ENCODE measurements around the gene ABCC8.
A peak's percentile ranks its signal among the peaks of the same experiment; 100 is the strongest.

ABCC8 gene

GRCh38 chr11:17479284-17480214, 2.9 kb upstream of the ABCC8 start:
- H3K9me3 ChIP-seq (ENCODE audit: control insufficient read depth, insufficient read depth, low read length) = no peaks in the 10 kb centered on the region
- H3K27me3 ChIP-seq (ENCODE audit: control insufficient read depth, insufficient read depth, low read length) = peaks cover 43% of the 10 kb centered on the region
- no peak overlapping the region for H3K4me3 ChIP-seq (ENCODE audit: low read depth, low read length)
- H3K36me3 ChIP-seq (ENCODE audit: control insufficient read depth, insufficient read depth, low read length) = no peaks in the 10 kb centered on the region
- no peak overlapping the region for H3K9ac ChIP-seq (ENCODE audit: low read depth, low read length)
- H3K4me1 ChIP-seq (ENCODE audit: control insufficient read depth, insufficient read depth, low read length) = peaks cover 2% of the 10 kb centered on the region

GRCh38 chr11:17478070-17478469, 1.4 kb upstream of the ABCC8 start:
- no peaks in the 10 kb centered on the region for H3K36me3 ChIP-seq (ENCODE audit: control insufficient read depth, insufficient read depth, low read length)
- no peak overlapping the region for H3K9ac ChIP-seq (ENCODE audit: low read depth, low read length)
- peaks cover 54% of the 10 kb centered on the region for H3K27me3 ChIP-seq (ENCODE audit: control insufficient read depth, insufficient read depth, low read length)
- H3K4me3 ChIP-seq (ENCODE audit: low read depth, low read length) = no peak overlapping the region
- no peaks in the 10 kb centered on the region for H3K9me3 ChIP-seq (ENCODE audit: control insufficient read depth, insufficient read depth, low read length)
- peaks cover 4% of the 10 kb centered on the region for H3K4me1 ChIP-seq (ENCODE audit: control insufficient read depth, insufficient read depth, low read length)

- Histone ChIP-seq H3K27me3 (ENCODE audit: control insufficient read depth, insufficient read depth, low read length) (peaks cover 54% of the 10 kb centered on the region), H3K9ac (ENCODE audit: low read depth, low read length) (no peak overlapping the region), H3K4me3 (ENCODE audit: low read depth, low read length) (peak overlapping the region; percentile 45)
Measured at GRCh38 chr11:17477361-17477760, 716 bp upstream of the ABCC8 start.

GRCh38 chr11:17477084-17477333, 364 bp upstream of the ABCC8 start:
- peak overlapping the region; percentile 45 for H3K4me3 ChIP-seq (ENCODE audit: low read depth, low read length)
- no peaks in the 10 kb centered on the region for H3K36me3 ChIP-seq (ENCODE audit: control insufficient read depth, insufficient read depth, low read length)
- no peak overlapping the region for H3K9ac ChIP-seq (ENCODE audit: low read depth, low read length)
- peaks cover 4% of the 10 kb centered on the region for H3K4me1 ChIP-seq (ENCODE audit: control insufficient read depth, insufficient read depth, low read length)
- no peaks in the 10 kb centered on the region for H3K9me3 ChIP-seq (ENCODE audit: control insufficient read depth, insufficient read depth, low read length)
- H3K27me3 ChIP-seq (ENCODE audit: control insufficient read depth, insufficient read depth, low read length) = peaks cover 54% of the 10 kb centered on the region

More at GRCh38 chr11:17477361-17477760, 716 bp upstream of the ABCC8 start:
- H3K36me3 ChIP-seq (ENCODE audit: control insufficient read depth, insufficient read depth, low read length) = no peaks in the 10 kb centered on the region
- peaks cover 4% of the 10 kb centered on the region for H3K4me1 ChIP-seq (ENCODE audit: control insufficient read depth, insufficient read depth, low read length)
- no peaks in the 10 kb centered on the region for H3K9me3 ChIP-seq (ENCODE audit: control insufficient read depth, insufficient read depth, low read length)

- H3K27me3 ChIP-seq (ENCODE audit: control insufficient read depth, insufficient read depth, low read length) = peaks cover 54% of the 10 kb centered on the region
- H3K9me3 ChIP-seq (ENCODE audit: control insufficient read depth, insufficient read depth, low read length) = no peaks in the 10 kb centered on the region
- H3K4me1 ChIP-seq (ENCODE audit: control insufficient read depth, insufficient read depth, low read length) = peaks cover 4% of the 10 kb centered on the region
- no peak overlapping the region for H3K9ac ChIP-seq (ENCODE audit: low read depth, low read length)
- H3K4me3 ChIP-seq (ENCODE audit: low read depth, low read length) = peak overlapping the region; percentile 90
- H3K36me3 ChIP-seq (ENCODE audit: control insufficient read depth, insufficient read depth, low read length) = no peaks in the 10 kb centered on the region
Measured at GRCh38 chr11:17475666-17476316, 854 bp downstream of the ABCC8 start.

- Histone ChIP-seq H3K4me1 (ENCODE audit: control insufficient read depth, insufficient read depth, low read length) (peaks cover 2% of the 10 kb centered on the region), H3K9ac (ENCODE audit: low read depth, low read length) (no peak overlapping the region), H3K9me3 (ENCODE audit: control insufficient read depth, insufficient read depth, low read length) (no peaks in the 10 kb centered on the region), H3K4me3 (ENCODE audit: low read depth, low read length) (no peak overlapping the region), H3K27me3 (ENCODE audit: control insufficient read depth, insufficient read depth, low read length) (peaks cover 42% of the 10 kb centered on the region), H3K36me3 (ENCODE audit: control insufficient read depth, insufficient read depth, low read length) (no peaks in the 10 kb centered on the region)
Measured at GRCh38 chr11:17473071-17473744, 3.4 kb downstream of the ABCC8 start.

- no peaks in the 10 kb centered on the region for H3K36me3 ChIP-seq (ENCODE audit: control insufficient read depth, insufficient read depth, low read length)
- H3K4me1 ChIP-seq (ENCODE audit: control insufficient read depth, insufficient read depth, low read length) = peaks cover 2% of the 10 kb centered on the region
- no peak overlapping the region for H3K9ac ChIP-seq (ENCODE audit: low read depth, low read length)
- peaks cover 34% of the 10 kb centered on the region for H3K27me3 ChIP-seq (ENCODE audit: control insufficient read depth, insufficient read depth, low read length)
- no peaks in the 10 kb centered on the region for H3K9me3 ChIP-seq (ENCODE audit: control insufficient read depth, insufficient read depth, low read length)
- H3K4me3 ChIP-seq (ENCODE audit: low read depth, low read length) = no peak overlapping the region
Measured at GRCh38 chr11:17472467-17472866, 4.2 kb downstream of the ABCC8 start.

GRCh38 chr11:17471501-17471900, 5.1 kb downstream of the ABCC8 start:
- H3K9me3 ChIP-seq (ENCODE audit: control insufficient read depth, insufficient read depth, low read length) = no peaks in the 10 kb centered on the region

GRCh38 chr11:17469998-17470397, 6.6 kb downstream of the ABCC8 start:
- Histone ChIP-seq H3K27me3 (ENCODE audit: control insufficient read depth, insufficient read depth, low read length) (peaks cover 15% of the 10 kb centered on the region), H3K36me3 (ENCODE audit: control insufficient read depth, insufficient read depth, low read length) (no peaks in the 10 kb centered on the region), H3K4me3 (ENCODE audit: low read depth, low read length) (no peak overlapping the region), H3K4me1 (ENCODE audit: control insufficient read depth, insufficient read depth, low read length) (peaks cover 2% of the 10 kb centered on the region), H3K9ac (ENCODE audit: low read depth, low read length) (no peak overlapping the region), H3K9me3 (ENCODE audit: control insufficient read depth, insufficient read depth, low read length) (no peaks in the 10 kb centered on the region)

More at GRCh38 chr11:17471501-17471900, 5.1 kb downstream of the ABCC8 start:
- Histone ChIP-seq H3K36me3 (ENCODE audit: control insufficient read depth, insufficient read depth, low read length) (no peaks in the 10 kb centered on the region), H3K4me3 (ENCODE audit: low read depth, low read length) (no peak overlapping the region), H3K9ac (ENCODE audit: low read depth, low read length) (no peak overlapping the region), H3K27me3 (ENCODE audit: control insufficient read depth, insufficient read depth, low read length) (peaks cover 28% of the 10 kb centered on the region), H3K4me1 (ENCODE audit: control insufficient read depth, insufficient read depth, low read length) (peaks cover 2% of the 10 kb centered on the region)

GRCh38 chr11:17468122-17468521, 8.5 kb downstream of the ABCC8 start:
- Histone ChIP-seq H3K4me1 (ENCODE audit: control insufficient read depth, insufficient read depth, low read length) (peaks cover under 1% of the 10 kb centered on the region), H3K36me3 (ENCODE audit: control insufficient read depth, insufficient read depth, low read length) (no peaks in the 10 kb centered on the region), H3K4me3 (ENCODE audit: low read depth, low read length) (no peak overlapping the region), H3K27me3 (ENCODE audit: control insufficient read depth, insufficient read depth, low read length) (no peaks in the 10 kb centered on the region), H3K9me3 (ENCODE audit: control insufficient read depth, insufficient read depth, low read length) (no peaks in the 10 kb centered on the region), H3K9ac (ENCODE audit: low read depth, low read length) (no peak overlapping the region)

- Histone ChIP-seq H3K4me3 (ENCODE audit: low read depth, low read length) (no peak overlapping the region), H3K36me3 (ENCODE audit: control insufficient read depth, insufficient read depth, low read length) (no peaks in the 10 kb centered on the region), H3K9me3 (ENCODE audit: control insufficient read depth, insufficient read depth, low read length) (no peaks in the 10 kb centered on the region), H3K4me1 (ENCODE audit: control insufficient read depth, insufficient read depth, low read length) (no peaks in the 10 kb centered on the region), H3K9ac (ENCODE audit: low read depth, low read length) (no peak overlapping the region), H3K27me3 (ENCODE audit: control insufficient read depth, insufficient read depth, low read length) (no peaks in the 10 kb centered on the region)
Measured at GRCh38 chr11:17463546-17464174, 13.0 kb downstream of the ABCC8 start.
